GM21576 (cell line): ENCODE results near the gene LINGO1.

Experiments
- ATAC-seq: cut with Tn5 transposase; IDR thresholded peaks from one replicate; pipeline ENCODE4 v1.9.1; 2021; ENCODE audit warnings: mild to moderate bottlenecking, moderate library complexity; ENCODE audit not compliant: unreplicated experiment

LINGO1 gene

GRCh38 chr15:77573802-77574201, 58.9 kb downstream of the LINGO1 start:
- no peak for ATAC-seq

- ATAC-seq: no peak
Measured at GRCh38 chr15:77572186-77572585, 60.5 kb downstream of the LINGO1 start.

DNA sequence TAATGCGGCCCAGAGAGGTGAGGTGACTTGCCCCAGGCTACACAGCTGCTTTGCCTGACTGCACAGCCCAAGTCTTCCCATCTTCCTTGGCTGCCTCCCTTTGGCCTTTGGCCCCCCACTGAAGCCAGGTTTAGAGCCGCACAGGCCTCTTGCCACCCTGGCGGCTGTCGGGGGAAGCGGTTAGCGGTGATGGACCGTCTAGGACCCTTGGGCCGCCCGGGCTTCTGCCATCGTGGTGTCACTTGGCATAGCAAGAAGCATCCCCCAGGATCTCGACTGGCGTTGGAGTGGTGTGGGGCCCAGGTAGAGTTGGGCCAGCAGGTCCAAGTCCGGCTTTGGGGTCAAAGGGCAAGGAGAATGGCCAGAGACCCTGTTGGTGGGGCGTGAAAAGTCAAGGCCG, 61.0 kb downstream of the LINGO1 start:
- no peak for ATAC-seq

- no peak for ATAC-seq
Measured at GRCh38 chr15:77571181-77571580, 61.5 kb downstream of the LINGO1 start.

GRCh38 chr15:77569729-77570125, 63.0 kb downstream of the LINGO1 start:
- no peak for ATAC-seq

- no peak for ATAC-seq
Measured at GRCh38 chr15:77568973-77569728, 63.6 kb downstream of the LINGO1 start.

- no peak for ATAC-seq
Measured at GRCh38 chr15:77568014-77568972, 64.4 kb downstream of the LINGO1 start.

DNA sequence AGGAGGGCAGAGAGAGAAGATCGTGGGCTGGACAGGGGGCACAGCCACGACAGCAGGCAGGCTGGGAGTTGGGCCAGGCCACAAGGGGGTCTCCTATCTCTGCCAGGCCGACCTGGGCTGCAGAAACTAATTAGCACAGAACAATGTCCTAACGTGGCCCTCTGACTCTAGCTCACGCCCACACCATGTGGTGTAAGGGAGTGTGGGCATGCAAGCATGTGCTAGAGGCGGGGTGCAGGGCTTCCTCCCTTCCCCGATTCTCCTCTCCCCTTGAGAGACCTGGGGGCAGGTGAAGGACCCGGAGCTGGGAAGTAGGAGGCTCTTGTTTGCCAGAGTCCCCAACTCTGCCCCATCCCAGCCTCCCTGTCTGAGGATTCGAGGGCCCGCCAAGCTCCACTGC, 65.5 kb downstream of the LINGO1 start:
- no peak for ATAC-seq

DNA sequence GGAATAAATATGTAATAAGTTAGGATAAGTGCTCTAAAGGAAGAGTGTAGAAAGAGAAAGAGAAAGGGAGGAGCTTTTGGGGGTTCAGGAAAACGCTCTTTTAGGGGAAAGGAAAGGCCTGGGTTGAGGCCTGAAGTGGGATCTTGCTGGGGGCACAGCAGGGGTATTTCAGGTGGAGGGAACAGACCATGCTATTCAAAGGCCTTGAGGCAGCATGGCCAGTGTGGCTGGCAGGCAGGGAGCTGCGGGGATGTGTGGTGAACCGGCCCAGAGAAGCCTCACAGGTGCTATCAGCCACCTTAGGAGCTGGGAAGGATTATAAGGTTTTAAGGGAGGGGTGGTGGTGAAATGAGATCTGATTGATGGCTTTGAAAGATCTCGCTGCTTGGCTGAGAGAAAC, 66.6 kb downstream of the LINGO1 start:
- ATAC-seq: no peak

DNA sequence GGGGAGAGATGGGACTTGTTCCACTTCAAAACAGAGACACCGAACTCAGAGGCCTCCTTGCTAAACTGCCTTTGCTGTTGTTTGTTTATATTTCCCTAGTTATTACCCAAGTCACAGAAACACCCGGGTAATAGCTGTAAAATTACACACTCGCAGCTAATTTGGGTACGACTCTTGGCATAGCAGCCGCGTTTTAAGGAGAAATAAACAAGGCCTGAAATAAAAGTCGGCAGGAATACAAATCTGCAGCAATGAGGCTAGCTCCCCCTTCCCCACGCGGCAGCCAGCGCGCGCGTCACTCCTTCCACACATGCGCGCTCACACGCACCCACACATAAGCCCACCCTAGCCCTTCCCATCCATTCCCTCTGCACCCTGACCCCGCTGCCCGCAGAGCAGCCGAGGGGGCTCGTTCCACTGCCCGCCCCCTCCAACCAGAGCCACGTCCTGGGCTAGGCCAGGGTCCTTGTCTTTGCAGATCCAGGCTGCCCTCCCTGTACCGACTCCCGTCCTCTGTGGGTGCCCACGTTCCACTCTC, 67.3 kb downstream of the LINGO1 start:
- no peak for ATAC-seq

DNA sequence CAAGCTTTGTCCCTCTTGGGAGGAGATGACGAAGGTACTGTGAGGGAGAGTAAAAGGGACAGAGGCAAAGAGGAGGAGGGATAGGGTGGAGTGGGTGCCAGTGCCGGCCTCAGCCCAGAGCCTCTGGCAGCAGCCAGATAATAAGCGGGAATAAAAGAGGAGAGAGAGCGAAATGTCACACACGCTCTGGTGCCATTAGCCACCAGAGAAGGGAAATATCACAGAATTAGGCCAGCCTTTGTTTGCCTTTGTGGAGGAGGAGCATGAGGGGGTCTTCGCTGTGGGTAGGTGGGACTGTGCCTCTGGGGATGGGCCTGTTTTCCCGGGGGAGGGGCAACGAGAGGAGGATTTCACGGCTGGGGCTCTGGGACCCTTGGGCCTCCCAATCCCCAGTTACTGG, 67.8 kb downstream of the LINGO1 start:
- ATAC-seq: no peak

DNA sequence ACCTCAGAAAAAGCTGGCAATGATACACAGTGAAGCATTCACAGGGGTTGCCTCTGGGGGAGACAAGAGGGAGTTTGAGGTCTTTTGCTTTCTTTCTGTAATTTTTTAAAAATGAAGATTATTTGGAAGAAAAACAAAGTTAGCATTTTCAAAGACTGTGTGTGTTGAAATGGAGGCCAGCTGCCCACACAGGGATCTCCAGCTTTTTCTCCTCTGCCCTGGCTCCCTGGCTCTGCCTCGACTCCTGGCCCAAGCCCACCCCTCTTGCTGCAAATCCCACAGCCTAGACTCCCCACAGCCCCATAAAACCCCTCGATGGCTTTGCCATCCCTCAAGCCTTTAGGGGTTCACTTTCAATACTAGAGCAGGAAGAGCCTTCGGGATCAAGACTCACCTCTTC, 68.4 kb downstream of the LINGO1 start:
- ATAC-seq: no peak

GRCh38 chr15:77563623-77564156, 69.0 kb downstream of the LINGO1 start:
- ATAC-seq: no peak
